Stimulated activated CD8-positive, alpha-beta memory T cell treated with anti-CD3 and anti-CD28 coated beads, Interleukin-12 subunit alpha, Interleukin-12 subunit beta, amount 100 ng/mL, for 4 hours (primary cell): ENCODE results near the gene NCR2.

Experiments
- DNase-seq: peaks from one replicate; pipeline ENCODE4 v3.0.0-alpha.2; 2020; ENCODE audit warnings: low read depth

NCR2 gene

GRCh38 chr6:41359617-41360313 is 24.4 kb downstream of the NCR2 start:
- DNase-seq: no peak

DNA sequence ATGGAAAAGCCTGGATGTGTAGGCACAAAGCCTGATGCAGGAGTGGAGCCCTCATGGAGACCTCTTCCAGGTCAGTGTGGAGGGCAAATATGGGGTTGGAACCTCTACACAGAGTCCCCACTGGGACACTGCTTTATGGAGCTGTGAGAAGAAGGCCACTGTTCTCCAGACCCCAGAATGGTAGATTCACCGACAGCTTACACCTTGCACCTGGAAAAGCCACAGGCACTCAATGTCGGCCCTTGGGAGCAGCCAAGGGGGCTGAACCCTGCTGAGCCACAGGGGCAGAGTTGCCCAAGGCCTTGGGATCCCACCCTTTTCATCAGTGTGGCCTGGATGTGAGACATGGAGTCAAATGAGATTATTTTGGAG is 24.9 kb downstream of the NCR2 start:
- DNase-seq: no peak

- DNase-seq: no peak
Observed at GRCh38 chr6:41366150-41366549, 30.7 kb downstream of the NCR2 start.

- DNase-seq: no peak
Observed at GRCh38 chr6:41367061-41367460, 31.7 kb downstream of the NCR2 start.

DNA sequence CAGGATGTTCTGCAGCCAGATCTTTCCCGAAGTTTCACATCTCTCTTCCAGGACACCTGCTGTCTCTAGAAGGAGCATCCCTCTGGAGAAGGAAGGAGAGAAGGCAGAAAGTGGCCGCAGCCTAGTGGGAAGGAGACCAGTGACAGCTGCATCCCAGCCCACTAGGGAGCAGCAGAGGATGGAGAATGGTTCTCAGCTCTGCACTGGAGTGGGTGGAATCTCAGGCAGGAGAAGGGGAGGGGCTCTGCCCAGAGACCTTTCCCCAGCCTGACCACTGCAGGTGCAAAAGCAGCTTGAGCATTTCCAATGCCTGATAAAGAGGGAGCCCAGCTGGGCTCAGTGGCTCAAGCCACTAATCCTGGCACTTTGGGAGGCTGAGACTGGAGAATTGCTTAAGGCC is 32.3 kb downstream of the NCR2 start:
- DNase-seq: no peak

DNA sequence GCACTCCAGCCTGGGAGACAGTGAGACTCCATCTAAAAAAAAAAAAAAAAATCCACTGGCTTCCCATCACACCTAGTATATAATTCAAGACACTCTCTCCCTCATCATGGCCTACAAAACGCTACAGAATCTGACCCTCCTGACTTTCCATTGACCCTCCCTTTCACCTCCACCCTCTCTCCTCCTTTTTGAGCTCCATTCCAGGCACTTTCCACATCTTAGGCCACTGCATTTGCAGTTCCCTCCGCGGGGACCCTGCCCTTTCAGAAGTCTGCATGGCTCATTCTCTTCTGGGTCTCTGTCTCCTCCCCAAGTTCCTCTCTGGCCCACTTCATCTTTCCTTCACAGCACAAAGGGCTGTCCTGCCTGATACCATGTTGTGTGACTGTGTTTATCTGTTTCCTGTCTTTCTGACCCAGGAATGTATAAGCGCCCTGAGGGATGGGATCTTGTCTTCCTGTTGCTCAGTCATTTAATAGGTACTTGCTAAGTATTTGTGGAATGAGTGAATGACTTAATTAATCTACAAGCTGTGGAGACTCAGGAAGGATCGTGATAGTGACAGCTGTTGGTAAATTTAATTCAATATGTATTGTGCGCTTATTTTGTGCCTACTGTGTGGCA is 35.2 kb downstream of the NCR2 start:
- DNase-seq: no peak

GRCh38 chr6:41371461-41371991 is 36.1 kb downstream of the NCR2 start:
- DNase-seq: no peak

DNA sequence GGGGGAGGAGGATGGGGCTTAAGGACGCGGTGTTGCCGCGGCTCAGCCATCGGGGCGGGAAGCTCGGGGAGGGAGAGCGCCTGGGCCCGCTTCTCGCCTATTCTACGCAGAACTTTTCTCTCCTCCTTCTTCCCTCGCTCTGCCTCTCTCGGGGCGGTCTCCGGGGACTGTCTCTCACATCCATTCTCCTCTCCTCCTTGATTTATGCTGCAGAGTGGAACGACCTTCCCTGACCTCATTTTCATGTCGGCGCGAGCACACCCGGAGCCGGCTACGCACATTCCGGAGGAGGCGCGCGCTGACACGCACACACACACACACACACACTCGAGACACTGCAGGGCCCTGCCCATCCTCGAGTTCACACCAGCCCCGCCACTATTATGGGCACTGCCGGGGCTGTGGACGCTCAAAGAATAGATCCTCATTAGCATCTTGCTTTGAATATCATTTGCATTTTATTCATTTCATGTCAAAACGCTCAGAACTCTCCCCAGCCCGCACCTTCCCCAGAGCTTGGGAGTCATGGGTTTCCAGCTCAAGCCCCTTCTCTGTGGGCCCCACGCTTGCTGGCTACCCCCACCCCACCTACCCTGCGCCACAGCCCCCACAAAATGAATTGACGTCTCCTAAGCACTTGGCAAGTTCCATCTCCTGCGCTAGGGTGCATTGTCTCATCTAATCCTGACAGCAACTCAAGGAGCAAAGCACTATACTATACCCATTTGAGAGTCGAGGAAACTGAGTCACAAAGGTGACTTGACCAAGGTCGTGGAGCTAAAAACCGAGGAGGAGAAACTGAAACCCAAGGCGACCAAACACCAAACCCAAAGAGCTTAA is 36.8 kb downstream of the NCR2 start:
- DNase-seq: no peak

- no peak for DNase-seq
Observed at GRCh38 chr6:41372832-41373626, 37.6 kb downstream of the NCR2 start.

GRCh38 chr6:41373627-41373918 is 38.2 kb downstream of the NCR2 start:
- no peak for DNase-seq

GRCh38 chr6:41373919-41374617 is 38.7 kb downstream of the NCR2 start:
- no peak for DNase-seq

GRCh38 chr6:41374618-41375590 is 39.5 kb downstream of the NCR2 start:
- DNase-seq: no peak

DNA sequence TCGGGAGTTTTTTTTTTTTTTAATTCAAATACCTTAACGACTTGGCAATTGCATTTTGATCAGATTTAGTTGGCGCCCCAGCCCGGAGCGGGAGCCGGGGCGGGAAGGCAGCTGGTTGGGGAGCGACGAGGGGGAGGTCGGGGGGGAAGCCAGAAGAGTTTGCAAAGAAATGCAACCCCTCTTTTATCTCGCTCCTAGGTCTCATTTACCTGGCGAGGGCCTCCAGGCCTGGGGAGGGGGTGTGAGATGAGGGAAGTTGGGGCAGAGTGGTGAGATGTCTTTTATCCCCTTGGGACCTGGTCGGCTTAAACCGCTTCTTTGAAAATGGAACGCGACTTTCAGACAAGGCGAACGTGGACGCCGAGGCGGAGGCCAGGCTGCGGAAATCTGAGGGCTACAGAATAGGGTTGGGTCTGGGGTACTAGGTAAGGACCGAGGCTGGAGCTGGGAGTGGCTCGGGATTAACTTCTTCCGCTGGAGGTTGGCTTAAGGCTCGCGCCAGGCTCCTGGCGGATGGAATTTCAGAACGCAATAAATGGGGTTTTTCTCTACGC is 40.3 kb downstream of the NCR2 start:
- DNase-seq: no peak

DNA sequence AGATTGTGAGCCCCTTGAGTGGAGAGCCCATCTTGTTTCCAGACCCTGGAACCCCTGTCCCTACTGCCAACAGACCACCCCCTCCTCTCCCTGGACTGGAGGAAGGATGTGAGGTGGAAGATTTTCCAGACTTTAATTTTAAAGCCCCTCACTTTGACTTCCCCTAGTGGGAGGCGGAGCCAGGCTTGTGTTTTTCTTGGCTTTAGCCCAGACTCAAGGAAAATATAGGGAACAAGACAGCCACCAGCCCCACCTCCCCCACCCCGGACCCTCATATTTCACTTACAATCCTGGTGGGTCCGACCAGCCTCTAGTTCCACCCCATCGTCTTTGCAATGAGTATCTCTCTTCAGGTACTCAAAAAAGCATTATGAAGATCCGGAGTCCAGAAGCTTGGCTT is 40.8 kb downstream of the NCR2 start:
- DNase-seq: no peak

DNA sequence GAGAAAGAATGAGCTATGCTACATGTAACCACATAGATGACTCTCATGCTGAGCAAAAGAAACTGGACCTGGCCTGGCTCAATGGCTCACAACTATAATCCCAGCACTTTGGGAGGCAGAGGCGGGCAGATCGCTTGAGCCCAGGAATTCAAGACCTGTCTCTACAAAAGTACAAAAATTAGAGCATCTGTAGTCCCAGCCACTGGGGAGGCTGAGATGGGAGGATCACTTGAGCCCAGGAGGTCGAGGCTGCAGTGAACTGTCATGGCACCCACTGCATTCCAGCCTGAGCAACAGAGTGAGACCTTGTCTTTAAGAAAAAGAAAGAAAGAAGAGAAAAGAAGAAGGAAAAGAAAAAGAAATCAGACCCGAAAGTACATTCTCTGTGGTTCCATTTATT is 41.7 kb downstream of the NCR2 start:
- no peak for DNase-seq

- DNase-seq: no peak
Observed at GRCh38 chr6:41379306-41379705, 43.9 kb downstream of the NCR2 start.

DNA sequence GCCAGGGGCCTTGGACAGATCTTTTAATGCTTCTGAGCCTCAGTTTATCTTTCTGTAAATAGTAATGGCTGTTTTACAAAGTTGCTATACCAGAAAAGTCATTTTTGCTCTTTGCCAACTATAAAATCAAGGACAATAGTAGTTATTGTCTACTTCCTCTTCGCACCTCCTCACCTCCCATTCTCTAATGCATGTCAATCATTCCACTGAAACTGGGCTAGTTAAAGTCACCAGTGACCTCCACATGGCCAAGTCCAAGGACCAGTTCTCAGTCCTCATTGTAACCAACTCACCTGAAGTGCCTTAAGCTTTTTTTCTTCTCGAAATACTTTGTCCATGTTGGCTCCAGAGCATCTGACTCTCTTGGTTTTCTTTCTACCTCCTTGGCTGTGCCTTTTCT is 51.2 kb downstream of the NCR2 start:
- DNase-seq: no peak

DNA sequence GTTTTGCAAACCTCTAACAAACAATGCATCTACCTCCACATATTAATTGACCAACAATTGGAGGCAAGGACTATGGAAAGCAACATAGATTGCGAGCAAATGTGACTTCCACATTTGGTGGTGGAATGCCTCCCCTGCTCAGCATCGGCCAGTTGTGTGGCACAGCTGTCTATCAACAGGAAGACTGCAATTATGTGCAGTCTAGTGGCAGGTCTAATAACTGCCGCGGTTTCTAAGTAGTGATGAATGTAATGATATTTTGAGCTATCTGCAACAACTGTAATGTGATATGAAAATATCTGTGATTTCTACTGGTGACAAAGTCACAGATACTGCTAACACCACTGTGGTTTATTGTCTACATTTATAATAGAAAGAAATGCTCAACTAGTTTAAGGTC is 56.8 kb downstream of the NCR2 start:
- DNase-seq: no peak

DNA sequence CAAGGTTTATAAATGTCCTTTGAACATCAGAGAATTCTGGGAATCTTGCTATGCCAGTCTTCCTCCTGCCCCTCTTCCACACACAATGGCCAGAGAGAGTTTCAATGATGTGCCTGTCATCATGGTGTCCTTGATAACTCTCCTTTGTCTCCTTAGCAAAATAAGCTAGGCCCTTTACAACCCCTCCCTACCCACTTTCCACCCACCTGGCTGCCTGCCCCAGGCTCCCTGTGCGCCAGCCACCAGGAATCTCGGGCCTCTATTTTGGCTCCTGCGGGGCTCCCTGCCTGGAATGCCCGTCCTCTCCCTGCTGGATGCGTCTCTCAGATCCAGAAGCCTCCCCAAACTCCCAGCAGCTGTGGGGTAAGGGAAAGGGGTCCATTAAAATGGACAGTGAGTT is 60.9 kb downstream of the NCR2 start:
- DNase-seq: no peak

DNA sequence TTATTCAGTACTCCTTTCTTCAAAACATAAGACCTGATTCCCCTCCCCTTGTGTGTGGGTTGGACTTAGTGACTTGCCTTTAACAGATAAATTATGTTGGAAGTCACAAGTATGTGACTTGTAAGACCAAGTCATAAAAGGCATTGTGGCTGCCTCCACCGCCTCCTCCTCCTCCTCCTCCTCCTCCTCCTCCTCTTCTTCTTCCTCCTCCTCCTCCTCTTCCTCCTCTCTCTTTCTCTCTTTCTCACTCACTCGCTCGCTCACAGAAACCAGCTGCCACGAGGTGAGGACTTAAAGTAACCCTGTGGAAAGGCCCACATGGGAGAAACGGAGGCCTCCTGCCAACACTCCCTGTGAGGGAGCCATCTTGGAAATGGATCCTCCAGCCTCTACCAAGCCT is 64.0 kb downstream of the NCR2 start:
- DNase-seq: no peak
